HG02884 (cell line): ENCODE results near the gene RBMS3.
"Not testable (repeated sequence)": the region's sequence is repeated elsewhere in the genome, so short reads cannot be mapped to it uniquely, and the experiment has no call there.

Experiments
- ATAC-seq: cut with Tn5 transposase; IDR thresholded peaks from one replicate; pipeline ENCODE4 v1.9.1; 2021; ENCODE audit warnings: mild to moderate bottlenecking, moderate library complexity; ENCODE audit not compliant: unreplicated experiment

RBMS3 gene

GRCh38 chr3:29310865-29311264, 30.0 kb downstream of the RBMS3 start:
- ATAC-seq = no peak

GRCh38 chr3:29311795-29312194, 30.9 kb downstream of the RBMS3 start:
- no peak for ATAC-seq

GRCh38 chr3:29312395-29312794, 31.5 kb downstream of the RBMS3 start:
- ATAC-seq = no peak

- ATAC-seq = no peak
Measured at GRCh38 chr3:29312960-29313452, 32.1 kb downstream of the RBMS3 start.

GRCh38 chr3:29313981-29314726, 33.3 kb downstream of the RBMS3 start:
- ATAC-seq = no peak

- ATAC-seq = no peak
Measured at GRCh38 chr3:29314727-29315088, 33.8 kb downstream of the RBMS3 start.

- no peak for ATAC-seq
Measured at GRCh38 chr3:29317659-29318173, 36.8 kb downstream of the RBMS3 start.

- no peak for ATAC-seq
Measured at GRCh38 chr3:29318251-29318650, 37.4 kb downstream of the RBMS3 start.

GRCh38 chr3:29319262-29319661, 38.4 kb downstream of the RBMS3 start:
- peak; percentile 84 for ATAC-seq

GRCh38 chr3:29319798-29320197, 38.9 kb downstream of the RBMS3 start:
- ATAC-seq = no peak

GRCh38 chr3:29322586-29322985, 41.7 kb downstream of the RBMS3 start:
- ATAC-seq = no peak

GRCh38 chr3:29324180-29324651, 43.3 kb downstream of the RBMS3 start:
- ATAC-seq = peak; percentile 93

GRCh38 chr3:29326540-29326939, 45.7 kb downstream of the RBMS3 start:
- ATAC-seq = not testable (repeated sequence)

- no peak for ATAC-seq
Measured at GRCh38 chr3:29329986-29330890, 49.4 kb downstream of the RBMS3 start.

GRCh38 chr3:29331035-29331434, 50.2 kb downstream of the RBMS3 start:
- no peak for ATAC-seq

- no peak for ATAC-seq
Measured at GRCh38 chr3:29331456-29332194, 50.8 kb downstream of the RBMS3 start.

- ATAC-seq = no peak
Measured at GRCh38 chr3:29332195-29332637, 51.3 kb downstream of the RBMS3 start.

GRCh38 chr3:29333576-29333975, 52.7 kb downstream of the RBMS3 start:
- no peak for ATAC-seq

GRCh38 chr3:29334706-29335105, 53.8 kb downstream of the RBMS3 start:
- ATAC-seq = no peak

GRCh38 chr3:29335438-29335837, 54.6 kb downstream of the RBMS3 start:
- no peak for ATAC-seq

GRCh38 chr3:29335943-29336342, 55.1 kb downstream of the RBMS3 start:
- no peak for ATAC-seq
